AG04450 (cell line): Measurements from ENCODE around the gene WT1. TPM values are rescaled to one million over a fixed set of nuclear protein-coding genes. Genes with fewer than 3 reads are reported as not detected.
"Not testable (repeated sequence)": the region's sequence is repeated elsewhere in the genome, so short reads cannot be mapped to it uniquely, and the experiment has no call there.

Experiments
- CTCF ChIA-PET: fragments of 300-600, 350-600 bp; formaldehyde crosslinking; extraction: SDS; loops from one replicate; lab custom pipeline; 2022; ENCODE audit warnings: antibody characterized with exemption, inconsistent platforms; lab: Charles Lee
- POLR2A ChIA-PET: fragments of 350-600 bp; formaldehyde crosslinking; extraction: SDS; loops from one replicate; lab custom pipeline; 2021; ENCODE audit warnings: antibody characterized with exemption, inconsistent platforms; lab: Yijun Ruan, JAX
- DNase-seq: peaks from one replicate; pipeline ENCODE4 v3.0.0-alpha.2; 2011; ENCODE audit warnings: low read depth, low spot score
- H3K27ac ChIP-seq: one replicate; pipeline ENCODE4 v1.5.1; 2012; ENCODE audit warnings: low read depth, low read length, control low read depth
- H3K27me3 ChIP-seq: one replicate; pipeline ENCODE4 v1.6.0; 2012; ENCODE audit warnings: low read length; ENCODE audit not compliant: control insufficient read depth, insufficient read depth
- H3K4me3 ChIP-seq: 2 replicates; pipeline ENCODE4 v1.5.1; 2011; ENCODE audit warnings: mild to moderate bottlenecking, low read depth, low read length, control low read depth
- H3K9me3 ChIP-seq: 2 replicates; pipeline ENCODE4 v1.5.1; 2012; ENCODE audit warnings: low read length; ENCODE audit not compliant: control insufficient read depth, insufficient read depth
- polyA minus RNA-seq: library from RNA; depleted of rRNA, polyadenylated mRNA; stranded (reverse); fragments of >200 nt; gene quantifications from 2 replicates; pipeline ENCODE4 v1.2.3, GENCODE V29; 2011; rRNA and poly(A)+ RNA removed
- polyA plus RNA-seq: library from polyadenylated mRNA; depleted of rRNA; stranded (reverse); fragments of >200 nt; gene quantifications from 2 replicates; pipeline ENCODE4 v1.2.3, GENCODE V29; 2011; rRNA removed
- TF ChIP-seq, protein P1 (sequence below): IDR thresholded peaks from 2 replicates; pipeline ENCODE4 v1.5.1; 2011; ENCODE audit warnings: low read depth, low read length, control low read depth, inconsistent platforms

WT1 gene
- polyA plus RNA-seq (not detected in 2 replicates), polyA minus RNA-seq (not detected in 2 replicates)

DNA sequence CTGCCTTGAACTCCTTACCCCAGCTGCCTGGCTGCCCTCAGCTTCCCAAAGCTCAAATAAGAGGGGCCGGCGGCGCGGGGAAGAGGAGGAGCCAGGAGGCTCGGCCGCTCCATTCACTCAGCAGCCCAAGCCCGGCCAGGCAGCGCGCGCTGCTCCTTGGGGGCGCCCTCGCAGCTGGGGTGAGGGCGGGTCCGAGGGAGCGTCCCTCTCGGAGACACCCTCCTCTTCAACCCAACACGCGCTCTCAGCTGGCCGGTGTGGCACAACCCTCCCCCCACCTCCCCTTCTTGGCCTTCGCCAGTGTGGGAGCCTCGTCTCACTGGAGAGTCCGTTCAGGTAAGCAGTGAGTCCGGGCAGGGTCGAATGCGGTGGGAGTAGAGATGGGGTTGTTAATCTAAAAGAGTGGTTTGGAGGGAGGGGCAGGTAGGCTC is at the start of gene WT1:
WT1 (minus strand) TSS at position 29 of the 431 bp plus-strand sequence.
- TF ChIP-seq, protein P1, sequence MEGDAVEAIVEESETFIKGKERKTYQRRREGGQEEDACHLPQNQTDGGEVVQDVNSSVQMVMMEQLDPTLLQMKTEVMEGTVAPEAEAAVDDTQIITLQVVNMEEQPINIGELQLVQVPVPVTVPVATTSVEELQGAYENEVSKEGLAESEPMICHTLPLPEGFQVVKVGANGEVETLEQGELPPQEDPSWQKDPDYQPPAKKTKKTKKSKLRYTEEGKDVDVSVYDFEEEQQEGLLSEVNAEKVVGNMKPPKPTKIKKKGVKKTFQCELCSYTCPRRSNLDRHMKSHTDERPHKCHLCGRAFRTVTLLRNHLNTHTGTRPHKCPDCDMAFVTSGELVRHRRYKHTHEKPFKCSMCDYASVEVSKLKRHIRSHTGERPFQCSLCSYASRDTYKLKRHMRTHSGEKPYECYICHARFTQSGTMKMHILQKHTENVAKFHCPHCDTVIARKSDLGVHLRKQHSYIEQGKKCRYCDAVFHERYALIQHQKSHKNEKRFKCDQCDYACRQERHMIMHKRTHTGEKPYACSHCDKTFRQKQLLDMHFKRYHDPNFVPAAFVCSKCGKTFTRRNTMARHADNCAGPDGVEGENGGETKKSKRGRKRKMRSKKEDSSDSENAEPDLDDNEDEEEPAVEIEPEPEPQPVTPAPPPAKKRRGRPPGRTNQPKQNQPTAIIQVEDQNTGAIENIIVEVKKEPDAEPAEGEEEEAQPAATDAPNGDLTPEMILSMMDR = no peak
- H3K9me3 ChIP-seq = peaks cover 30% of the 10 kb centered on the region; the same call in 1 of the 2 replicates
- no peak for DNase-seq
- POLR2A ChIA-PET = no interaction called here
- H3K27me3 ChIP-seq = peaks cover 97% of the 10 kb centered on the region
- CTCF ChIA-PET = no interaction called here
- no peak within 1 kb of the TSS for H3K4me3 ChIP-seq
- no peak within 1 kb of the TSS for H3K27ac ChIP-seq

DNA sequence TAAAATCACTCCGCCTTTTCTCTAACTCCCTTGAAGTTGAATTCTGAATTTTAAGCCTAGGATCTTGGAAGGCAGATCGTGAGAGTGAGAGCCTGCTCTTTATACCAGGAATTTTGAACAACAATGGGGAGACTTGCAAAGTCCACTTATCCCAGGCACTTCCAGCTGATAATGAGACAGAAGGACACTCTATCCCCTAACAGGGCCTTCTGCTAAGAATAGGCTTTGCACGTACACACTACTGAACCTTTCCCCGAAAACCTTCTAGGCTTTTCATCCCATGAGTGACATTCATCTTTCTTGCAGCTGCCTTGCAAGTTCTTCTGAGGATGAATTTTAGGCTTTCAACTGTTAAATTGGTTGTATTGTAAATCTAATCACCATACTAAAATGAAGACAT is 44.0 kb upstream of the WT1 start:
- ChIA-PET CTCF (no interaction called here), POLR2A (no interaction called here)
- Histone ChIP-seq H3K9me3 (no peaks in the 10 kb centered on the region), H3K4me3 (no peak overlapping the region), H3K27ac (no peak overlapping the region), H3K27me3 (no peaks in the 10 kb centered on the region)
- TF ChIP-seq, protein P1 = no peak
- DNase-seq = no peak

DNA sequence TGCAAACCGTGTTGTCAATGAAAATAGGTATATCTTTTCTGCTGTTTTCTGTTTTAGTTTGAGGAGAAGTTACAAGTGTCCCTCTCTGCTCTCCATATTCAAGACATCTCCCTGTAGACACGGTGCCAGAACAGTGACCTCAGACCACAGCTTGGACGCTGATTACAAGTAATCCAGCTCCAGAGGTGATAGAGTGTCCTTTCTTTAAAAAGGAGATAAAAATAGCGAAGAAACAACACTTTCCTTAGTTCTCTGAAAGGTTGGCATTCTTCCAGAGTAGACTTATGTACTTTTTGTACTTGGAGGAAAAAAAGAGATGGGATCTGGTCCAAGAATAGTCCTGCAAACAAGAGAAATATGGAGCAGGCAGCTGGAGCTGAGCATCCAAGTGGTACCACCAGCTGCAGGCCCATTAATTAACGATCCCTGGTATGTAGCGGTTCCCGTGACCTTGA is 43.0 kb upstream of the WT1 start:
- no peak for DNase-seq
- TF ChIP-seq, protein P1 = no peak
- CTCF ChIA-PET = no interaction called here
- Histone ChIP-seq H3K9me3 (no peaks in the 10 kb centered on the region), H3K4me3 (no peak overlapping the region), H3K27me3 (no peaks in the 10 kb centered on the region), H3K27ac (no peak overlapping the region)
- POLR2A ChIA-PET = no interaction called here

DNA sequence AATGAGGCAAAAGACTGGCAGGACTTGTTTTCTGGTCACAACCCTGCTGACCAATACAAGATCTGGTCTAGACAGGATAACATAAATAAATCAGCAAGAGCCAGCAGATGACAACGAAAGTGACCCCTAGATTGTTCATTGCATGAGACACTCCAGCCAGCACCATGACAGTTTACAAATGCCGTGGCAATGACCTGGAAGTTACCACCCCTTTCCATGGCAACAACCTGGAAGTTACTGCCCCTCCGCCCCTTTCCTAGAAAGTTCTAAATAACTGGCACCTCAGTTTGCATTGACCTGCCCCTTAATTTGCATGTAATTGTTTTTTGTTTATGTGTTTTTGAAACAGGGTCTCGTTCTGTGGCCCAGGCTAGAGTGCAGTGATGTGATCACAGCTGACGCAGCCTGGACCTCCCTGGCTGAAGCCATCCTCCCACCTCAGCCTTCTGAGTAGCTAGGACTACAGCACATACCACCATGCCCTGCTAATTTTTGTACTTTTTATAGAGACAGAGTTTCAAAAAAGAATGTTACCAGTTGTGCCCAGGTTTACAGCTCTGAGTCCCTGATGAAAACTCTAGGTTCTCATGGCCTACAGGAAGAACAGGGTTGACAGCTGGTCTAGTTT is 38.1 kb upstream of the WT1 start:
- no peak for DNase-seq
- CTCF ChIA-PET = no interaction called here
- POLR2A ChIA-PET = no interaction called here
- H3K9me3 ChIP-seq = no peaks in the 10 kb centered on the region
- TF ChIP-seq, protein P1 = no peak
- no peak overlapping the region for H3K4me3 ChIP-seq
- H3K27me3 ChIP-seq = no peaks in the 10 kb centered on the region
- H3K27ac ChIP-seq = no peak overlapping the region

DNA sequence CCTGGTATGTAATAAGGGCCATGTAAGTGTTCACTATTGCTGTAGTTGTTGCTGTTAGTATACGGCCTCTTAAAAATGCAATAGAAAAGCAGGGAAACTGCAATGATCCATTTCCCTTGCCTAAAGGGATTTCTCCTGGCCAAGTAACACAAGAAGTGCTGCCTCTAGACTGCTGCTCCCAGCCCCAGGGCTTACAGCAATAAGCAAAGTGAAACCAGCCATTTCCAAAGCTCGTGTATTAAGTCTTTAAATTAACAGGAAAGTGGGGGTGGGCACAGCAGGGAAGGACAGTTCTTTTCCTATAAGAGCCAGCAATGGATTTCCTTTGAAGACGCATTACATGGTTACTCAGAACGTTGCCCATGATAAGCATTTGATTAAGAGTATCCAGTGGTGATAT is 36.9 kb upstream of the WT1 start:
- Histone ChIP-seq H3K4me3 (no peak overlapping the region), H3K27me3 (no peaks in the 10 kb centered on the region), H3K9me3 (no peaks in the 10 kb centered on the region), H3K27ac (no peak overlapping the region)
- TF ChIP-seq, protein P1 = no peak
- no peak for DNase-seq
- CTCF ChIA-PET = no interaction called here
- POLR2A ChIA-PET = no interaction called here

DNA sequence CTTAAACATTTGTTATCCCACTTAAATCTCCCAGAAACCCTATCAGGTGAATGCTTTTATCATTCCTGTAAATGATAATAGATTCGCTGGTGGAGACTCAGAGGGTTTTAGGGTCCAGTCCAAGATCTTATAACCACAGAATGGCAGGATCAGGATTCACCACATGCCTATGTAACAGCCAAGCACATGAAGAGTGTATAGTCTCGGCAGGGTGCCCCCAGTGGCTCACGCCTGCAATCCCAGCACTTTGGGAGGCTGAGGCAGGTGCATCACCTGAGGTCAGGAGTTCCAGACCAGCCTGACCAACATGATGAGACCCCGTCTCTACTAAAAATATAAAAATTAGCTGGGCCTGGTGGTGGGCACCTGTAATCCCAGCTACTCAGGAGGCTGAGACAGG is 36.2 kb upstream of the WT1 start:
- CTCF ChIA-PET, POLR2A ChIA-PET, H3K9me3 ChIP-seq, DNase-seq, H3K27ac ChIP-seq, H3K4me3 ChIP-seq, H3K27me3 ChIP-seq: not testable (repeated sequence)
